ENCODE results near the gene SMC6. TPM values are rescaled to one million over a fixed set of nuclear protein-coding genes. Genes with fewer than 3 reads are reported as not detected.

SMC6 gene
- total RNA-seq, 4 donors from 2014 or later: 31.0 to 53.6 (median 39.1) TPM

DNA sequence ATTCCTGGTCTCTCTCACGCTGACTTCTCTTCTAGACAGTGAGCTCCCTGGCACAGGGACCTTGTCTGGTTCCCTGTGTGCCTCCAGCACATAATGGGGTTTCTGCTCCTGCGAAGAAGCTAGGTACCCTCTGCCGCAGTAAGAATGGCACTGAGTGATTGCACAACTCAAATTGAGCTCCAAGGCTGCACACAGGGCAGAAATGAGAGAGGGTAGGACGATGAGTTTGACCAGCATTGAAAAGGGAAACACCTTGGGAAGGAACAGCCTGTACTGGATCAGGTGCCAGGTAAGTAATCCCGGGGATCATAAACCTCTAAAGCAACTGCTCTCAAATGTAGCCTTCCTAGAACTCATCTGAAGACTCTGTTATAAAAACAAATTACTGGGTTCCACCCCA is 41.7 kb upstream of the SMC6 start:
- no peaks in the 10 kb centered on the region for H3K36me3 ChIP-seq
- no peak overlapping the region for H3K27ac ChIP-seq
- H3K4me3 ChIP-seq: no peak overlapping the region
- DNase-seq: no peak
- no peaks in the 10 kb centered on the region for H3K9me3 ChIP-seq
- H3K4me1 ChIP-seq: peaks cover 0 to 8% (median 0%) of the 10 kb centered on the region in 4 donors
- no peaks in the 10 kb centered on the region for H3K27me3 ChIP-seq
- no peak for TF ChIP-seq POLR2A (IDR thresholded peaks at IDR 0.05)
- no peak for TF ChIP-seq CTCF (IDR thresholded peaks at IDR 0.05)

GRCh38 chr2:17793803-17794354 is 40.3 kb upstream of the SMC6 start:
- no peak for TF ChIP-seq CTCF (IDR thresholded peaks at IDR 0.05)
- TF ChIP-seq POLR2A (IDR thresholded peaks at IDR 0.05): no peak
- no peaks in the 10 kb centered on the region for H3K9me3 ChIP-seq

GRCh38 chr2:17793296-17793695 is 39.7 kb upstream of the SMC6 start:
- Histone ChIP-seq H3K36me3 (no peaks in the 10 kb centered on the region), H3K4me3 (no peak overlapping the region), H3K27ac (no peak overlapping the region), H3K27me3 (no peaks in the 10 kb centered on the region), H3K9me3 (no peaks in the 10 kb centered on the region), H3K4me1 (no peaks in the 10 kb centered on the region)
- DNase-seq: no peak
- TF ChIP-seq CTCF (IDR thresholded peaks at IDR 0.05) (no peak), POLR2A (IDR thresholded peaks at IDR 0.05) (no peak)

More at GRCh38 chr2:17793803-17794354, 40.3 kb upstream of the SMC6 start:
- Histone ChIP-seq H3K4me1 (no peaks in the 10 kb centered on the region), H3K27ac (no peak overlapping the region), H3K36me3 (no peaks in the 10 kb centered on the region), H3K27me3 (no peaks in the 10 kb centered on the region), H3K4me3 (no peak overlapping the region)
- no peak for DNase-seq

DNA sequence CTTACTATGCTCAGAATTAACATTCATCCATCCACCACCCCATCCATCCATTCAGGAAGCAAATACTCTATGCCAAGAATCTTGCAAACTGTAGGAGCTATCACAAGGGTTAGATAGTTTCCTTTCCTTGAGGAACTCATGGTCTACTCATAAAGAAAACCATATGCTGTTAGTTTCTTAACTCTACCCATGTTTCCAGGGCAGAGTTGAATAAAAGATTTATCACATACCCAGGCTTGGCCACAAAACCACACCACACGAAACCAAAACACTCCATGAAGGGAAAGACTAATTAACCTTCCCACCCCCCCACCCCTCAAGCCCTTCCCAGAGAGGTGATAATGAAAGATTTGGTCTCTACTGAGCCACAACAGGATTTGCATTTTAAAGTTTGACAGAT is 38.9 kb upstream of the SMC6 start:
- Histone ChIP-seq H3K27ac (no peak overlapping the region), H3K4me1 (no peaks in the 10 kb centered on the region), H3K9me3 (no peaks in the 10 kb centered on the region), H3K27me3 (no peaks in the 10 kb centered on the region), H3K36me3 (no peaks in the 10 kb centered on the region), H3K4me3 (no peak overlapping the region)
- TF ChIP-seq POLR2A (IDR thresholded peaks at IDR 0.05) (no peak), CTCF (IDR thresholded peaks at IDR 0.05) (no peak)
- DNase-seq: no peak

DNA sequence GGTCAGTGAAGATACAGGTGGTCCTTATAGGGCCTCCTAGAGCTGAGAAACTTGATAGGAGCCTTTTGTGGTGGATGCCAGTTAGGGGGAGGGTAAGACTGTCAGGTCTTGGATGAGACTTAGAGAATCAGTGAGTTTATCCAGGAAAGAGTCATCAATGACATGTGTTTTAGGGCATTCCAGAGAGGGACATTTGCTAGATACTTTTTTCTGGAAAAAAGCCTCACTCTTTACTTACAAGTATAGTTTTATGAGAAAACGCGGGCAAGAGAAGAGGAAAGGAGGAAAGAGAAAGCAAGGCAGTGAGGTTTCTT is 38.2 kb upstream of the SMC6 start:
- no peaks in the 10 kb centered on the region for H3K9me3 ChIP-seq
- no peaks in the 10 kb centered on the region for H3K36me3 ChIP-seq
- H3K4me3 ChIP-seq: no peak overlapping the region
- no peak for DNase-seq
- no peaks in the 10 kb centered on the region for H3K4me1 ChIP-seq
- no peak for TF ChIP-seq CTCF (IDR thresholded peaks at IDR 0.05)
- TF ChIP-seq POLR2A (IDR thresholded peaks at IDR 0.05): no peak
- H3K27ac ChIP-seq: no peak overlapping the region
- no peaks in the 10 kb centered on the region for H3K27me3 ChIP-seq

Measured in Peyer's patch (tissue), 4 donors.